Measurements from ENCODE around the gene NSDHL. TPM values are rescaled to one million over a fixed set of nuclear protein-coding genes. Genes with fewer than 3 reads are reported as not detected.

The NSDHL gene
- total and polyA plus RNA-seq, 12 donors, result 8.6 to 41.4 (median 16.1) TPM

DNA sequence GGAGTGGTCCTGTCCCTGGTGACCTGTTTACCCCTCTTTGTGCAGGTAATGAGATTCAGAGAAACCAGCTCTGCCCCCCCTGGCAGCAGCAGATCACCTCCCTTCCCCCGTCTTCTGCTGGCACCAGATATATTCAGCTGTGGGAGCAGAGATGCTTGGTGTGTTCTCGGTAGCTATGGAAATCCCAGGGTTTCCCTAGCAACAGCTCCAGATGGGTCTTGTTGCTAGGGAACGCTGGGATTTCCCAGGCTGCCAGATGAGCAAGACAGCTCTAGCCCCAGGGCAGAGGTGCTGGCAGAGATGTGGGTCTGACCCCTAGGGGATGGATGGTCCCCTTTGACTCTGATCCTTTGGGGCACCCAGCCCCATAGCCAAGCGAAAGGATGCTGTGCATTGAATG lies 20.5 kb upstream of the NSDHL start:
- WGBS, 2 donors, result 48 to 52% methylated on average over 4 of the region's 4 CpGs
- no peak overlapping the region for H3K27ac ChIP-seq
- DNase-seq, result no peak
- no peaks in the 10 kb centered on the region for H3K4me1 ChIP-seq
- ATAC-seq, result no peak
- TF ChIP-seq, protein P1, sequence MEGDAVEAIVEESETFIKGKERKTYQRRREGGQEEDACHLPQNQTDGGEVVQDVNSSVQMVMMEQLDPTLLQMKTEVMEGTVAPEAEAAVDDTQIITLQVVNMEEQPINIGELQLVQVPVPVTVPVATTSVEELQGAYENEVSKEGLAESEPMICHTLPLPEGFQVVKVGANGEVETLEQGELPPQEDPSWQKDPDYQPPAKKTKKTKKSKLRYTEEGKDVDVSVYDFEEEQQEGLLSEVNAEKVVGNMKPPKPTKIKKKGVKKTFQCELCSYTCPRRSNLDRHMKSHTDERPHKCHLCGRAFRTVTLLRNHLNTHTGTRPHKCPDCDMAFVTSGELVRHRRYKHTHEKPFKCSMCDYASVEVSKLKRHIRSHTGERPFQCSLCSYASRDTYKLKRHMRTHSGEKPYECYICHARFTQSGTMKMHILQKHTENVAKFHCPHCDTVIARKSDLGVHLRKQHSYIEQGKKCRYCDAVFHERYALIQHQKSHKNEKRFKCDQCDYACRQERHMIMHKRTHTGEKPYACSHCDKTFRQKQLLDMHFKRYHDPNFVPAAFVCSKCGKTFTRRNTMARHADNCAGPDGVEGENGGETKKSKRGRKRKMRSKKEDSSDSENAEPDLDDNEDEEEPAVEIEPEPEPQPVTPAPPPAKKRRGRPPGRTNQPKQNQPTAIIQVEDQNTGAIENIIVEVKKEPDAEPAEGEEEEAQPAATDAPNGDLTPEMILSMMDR (IDR thresholded peaks at IDR 0.05), result no peak
- intact Hi-C loops (cut with DNase I), result loop anchor here in 1 of 10 donors (5.0 kb wide), 1 partner anchor 1587 kb away; the partner anchor contains the start of gene RPL10
- peaks cover 0 to 49% (median 0%) of the 10 kb centered on the region in 7 donors for H3K27me3 ChIP-seq
- no peaks in the 10 kb centered on the region for H3K9me3 ChIP-seq
- H3K4me3 ChIP-seq, result no peak overlapping the region
- no peaks in the 10 kb centered on the region for H3K36me3 ChIP-seq

DNA sequence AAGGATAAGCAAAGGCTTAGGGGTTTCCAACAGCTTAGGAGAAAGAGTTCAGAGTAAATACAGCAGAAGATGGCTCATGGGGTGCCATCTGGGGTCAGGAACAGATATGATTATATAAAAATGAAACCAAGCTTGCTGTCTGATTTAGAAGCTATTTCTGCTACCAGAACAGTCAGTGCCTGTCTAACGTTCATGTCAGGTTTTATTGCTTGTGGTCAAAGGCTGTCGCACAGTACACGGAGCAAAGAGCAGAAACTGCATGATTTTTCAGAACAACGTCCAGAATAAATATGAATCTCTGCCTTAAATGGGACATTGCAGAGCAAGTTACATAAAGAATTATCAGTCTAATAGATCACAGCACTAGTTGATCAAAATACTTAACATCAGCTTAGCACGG lies 17.7 kb upstream of the NSDHL start:
- Histone ChIP-seq H3K4me1 (no peaks in the 10 kb centered on the region), H3K27ac (no peak overlapping the region), H3K9me3 (no peaks in the 10 kb centered on the region), H3K4me3 (no peak overlapping the region), H3K36me3 (no peaks in the 10 kb centered on the region), H3K27me3 (peaks cover 0 to 43% (median 0%) of the 10 kb centered on the region in 7 donors)
- TF ChIP-seq, protein P1 (IDR thresholded peaks at IDR 0.05), result no peak
- 59 to 68% methylated on average over 5 of the region's 5 CpGs for WGBS, 2 donors
- DNase-seq, result no peak
- ATAC-seq, result peak in 1 of 8 donors; percentile 46
- intact Hi-C loops (cut with DNase I), result loop anchor here in 1 of 10 donors (5.0 kb wide), 1 partner anchor 1584 kb away; the partner anchor contains the start of gene RPL10

DNA sequence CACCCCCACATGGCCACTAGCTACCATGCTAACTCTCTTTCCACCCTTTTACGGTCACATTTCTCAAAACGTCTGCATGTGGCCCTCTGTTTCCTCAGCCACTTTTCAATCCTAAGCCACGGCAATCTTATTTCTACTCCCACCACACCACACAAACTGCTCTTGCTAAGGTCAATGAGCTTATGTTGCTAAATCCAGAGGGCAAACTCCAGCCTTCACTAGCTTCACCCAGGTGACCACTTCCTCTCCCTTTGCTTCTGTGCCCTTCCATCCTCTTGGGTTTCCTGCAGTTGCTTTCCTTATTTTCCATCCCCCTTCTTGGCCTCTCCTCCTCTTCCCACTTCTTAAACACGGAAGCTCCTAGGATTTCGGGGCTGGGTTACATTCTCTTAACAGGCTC lies 16.8 kb upstream of the NSDHL start:
- intact Hi-C loops (cut with DNase I), result loop anchor here in 1 of 10 donors (5.0 kb wide), 1 partner anchor 1583 kb away; the partner anchor contains the start of gene RPL10
- TF ChIP-seq, protein P1 (IDR thresholded peaks at IDR 0.05), result no peak
- WGBS, 2 donors, result 59 to 83% methylated on average over 5 of the region's 5 CpGs

DNA sequence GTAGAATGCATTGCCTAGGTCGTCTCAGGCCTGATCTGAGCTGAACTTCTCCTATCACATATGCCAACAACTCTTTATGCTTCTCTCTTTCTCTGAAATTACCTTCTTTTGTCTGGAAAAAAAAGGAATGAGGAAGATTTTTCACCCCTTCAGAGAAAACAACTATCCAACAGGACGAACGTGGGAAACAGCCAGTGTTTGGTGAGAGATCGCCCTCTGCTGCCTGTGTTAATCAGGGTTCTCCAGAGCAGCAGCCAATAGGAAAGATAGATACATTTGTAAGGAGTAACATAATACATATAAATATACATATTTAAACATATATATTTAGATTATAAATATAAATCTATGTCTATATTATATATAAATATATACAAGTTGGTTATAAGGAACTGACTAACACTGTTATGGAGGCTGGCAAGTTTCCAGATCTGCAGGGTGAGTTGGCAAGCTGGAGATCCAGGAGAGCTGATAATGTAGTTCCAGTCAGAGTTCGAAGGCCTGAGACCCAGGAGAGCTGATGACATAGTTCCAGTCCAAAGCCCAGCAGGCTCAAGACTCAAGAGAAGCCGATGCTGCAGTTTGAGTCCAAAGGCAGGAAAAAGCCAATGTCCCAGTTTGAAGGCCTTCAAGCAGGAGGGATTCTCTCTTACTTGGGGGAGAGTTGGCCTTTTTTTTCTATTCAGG lies 13.6 kb upstream of the NSDHL start:
- H3K27ac ChIP-seq, result no peak overlapping the region
- TF ChIP-seq, protein P1 (IDR thresholded peaks at IDR 0.05), result peak in 7 of 9 donors; percentile 27 to 48 (median 40)
- H3K36me3 ChIP-seq, result no peaks in the 10 kb centered on the region
- no peak overlapping the region for H3K4me3 ChIP-seq
- H3K9me3 ChIP-seq, result no peaks in the 10 kb centered on the region
- DNase-seq, result no peak
- intact Hi-C loops (cut with DNase I), result loop anchor here in 6 of 10 donors (2.0 to 5.0 kb wide), 2 partner anchors 174 to 175 kb away; no protein-coding TSS in a partner anchor
- H3K4me1 ChIP-seq, result no peaks in the 10 kb centered on the region
- H3K27me3 ChIP-seq, result peaks cover 0 to 30% (median 0%) of the 10 kb centered on the region in 7 donors
- ATAC-seq, result no peak
- WGBS, 2 donors, result 25 to 29% methylated on average over 6 of the region's 6 CpGs

More for the DNA sequence above, 16.8 kb upstream of the NSDHL start:
- no peak overlapping the region for H3K27ac ChIP-seq
- no peak for ATAC-seq
- no peak for DNase-seq
- H3K27me3 ChIP-seq, result peaks cover 0 to 41% (median 0%) of the 10 kb centered on the region in 7 donors
- no peaks in the 10 kb centered on the region for H3K9me3 ChIP-seq
- H3K4me3 ChIP-seq, result no peak overlapping the region
- no peaks in the 10 kb centered on the region for H3K36me3 ChIP-seq
- no peaks in the 10 kb centered on the region for H3K4me1 ChIP-seq

Measured in heart right ventricle (tissue), 16 donors.